G401.6 (cell line): Measurements from ENCODE around the gene RNU1-4.
A peak's percentile ranks its signal among the peaks of the same experiment; 100 is the strongest.
"Not testable (repeated sequence)": the region's sequence is repeated elsewhere in the genome, so short reads cannot be mapped to it uniquely, and the experiment has no call there.

Experiments used
- FAIRE-seq: peaks from 2 replicates; lab custom pipeline; 2012; peaks lifted over from hg19 to GRCh38; lab: Jason Lieb, UNC

RNU1-4 gene

DNA sequence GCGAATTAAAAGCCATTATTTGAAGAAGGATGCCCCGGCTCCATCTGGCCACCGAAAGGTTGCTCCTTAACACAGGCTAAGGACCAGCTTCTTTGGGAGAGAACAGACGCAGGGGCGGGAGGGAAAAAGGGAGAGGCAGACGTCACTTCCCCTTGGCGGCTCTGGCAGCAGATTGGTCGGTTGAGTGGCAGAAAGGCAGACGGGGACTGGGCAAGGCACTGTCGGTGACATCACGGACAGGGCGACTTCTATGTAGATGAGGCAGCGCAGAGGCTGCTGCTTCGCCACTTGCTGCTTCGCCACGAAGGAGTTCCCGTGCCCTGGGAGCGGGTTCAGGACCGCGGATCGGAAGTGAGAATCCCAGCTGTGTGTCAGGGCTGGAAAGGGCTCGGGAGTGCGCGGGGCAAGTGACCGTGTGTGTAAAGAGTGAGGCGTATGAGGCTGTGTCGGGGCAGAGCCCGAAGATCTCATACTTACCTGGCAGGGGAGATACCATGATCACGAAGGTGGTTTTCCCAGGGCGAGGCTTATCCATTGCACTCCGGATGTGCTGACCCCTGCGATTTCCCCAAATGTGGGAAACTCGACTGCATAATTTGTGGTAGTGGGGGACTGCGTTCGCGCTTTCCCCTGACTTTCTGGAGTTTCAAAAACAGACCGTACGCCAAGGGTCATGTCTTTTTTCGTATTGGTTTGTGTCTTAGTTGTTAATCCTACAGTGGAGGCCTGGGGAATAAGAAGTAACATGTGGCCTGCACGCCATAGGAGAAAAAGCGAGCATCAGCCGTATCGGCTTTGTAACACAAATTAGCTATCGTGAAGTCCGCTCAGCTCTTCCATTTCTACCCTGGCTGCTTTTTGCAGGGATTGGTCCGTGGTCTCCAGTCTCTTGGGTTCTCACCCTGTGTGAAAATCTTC lies at the start of gene RNU1-4:
TSS of gene RNU1-4 (plus strand) at position 470 of the 918 bp plus-strand sequence.
- FAIRE-seq: not testable (repeated sequence)

DNA sequence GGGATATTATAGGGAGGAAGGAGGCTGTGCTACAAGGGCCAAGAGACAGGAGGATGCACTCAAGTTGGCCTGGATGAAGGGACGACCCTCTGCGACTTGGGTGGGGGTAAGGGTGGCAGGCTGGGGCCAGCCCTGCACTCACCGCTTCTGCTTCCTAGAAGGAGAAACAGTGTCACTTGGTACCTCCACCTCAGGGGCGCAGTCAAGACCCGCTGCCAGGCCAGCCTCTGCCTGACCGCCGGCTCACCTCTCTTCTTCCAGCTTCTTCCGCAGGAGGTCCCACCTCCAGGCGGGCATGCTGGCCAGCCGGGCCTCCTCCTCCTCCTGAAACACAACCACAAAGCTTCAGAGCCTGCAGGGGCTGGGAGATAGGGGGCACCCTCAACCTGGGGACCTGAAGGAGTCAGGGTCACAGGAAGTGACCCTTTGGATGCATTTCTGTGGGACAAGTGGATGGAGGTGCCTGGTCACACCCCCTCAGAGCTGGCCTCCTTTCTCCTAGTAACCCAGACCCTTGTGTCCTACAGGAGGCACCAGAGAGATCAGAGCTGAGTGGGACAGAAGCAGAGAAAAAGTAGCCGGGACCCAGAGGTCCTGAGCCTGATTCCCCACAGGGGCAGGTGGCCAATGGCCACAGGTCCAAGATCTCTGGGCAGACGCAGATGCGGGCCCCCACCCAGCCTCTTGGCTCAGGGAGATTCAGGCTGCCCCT lies 49.2 kb upstream of the RNU1-4 start:
- not testable (repeated sequence) for FAIRE-seq

DNA sequence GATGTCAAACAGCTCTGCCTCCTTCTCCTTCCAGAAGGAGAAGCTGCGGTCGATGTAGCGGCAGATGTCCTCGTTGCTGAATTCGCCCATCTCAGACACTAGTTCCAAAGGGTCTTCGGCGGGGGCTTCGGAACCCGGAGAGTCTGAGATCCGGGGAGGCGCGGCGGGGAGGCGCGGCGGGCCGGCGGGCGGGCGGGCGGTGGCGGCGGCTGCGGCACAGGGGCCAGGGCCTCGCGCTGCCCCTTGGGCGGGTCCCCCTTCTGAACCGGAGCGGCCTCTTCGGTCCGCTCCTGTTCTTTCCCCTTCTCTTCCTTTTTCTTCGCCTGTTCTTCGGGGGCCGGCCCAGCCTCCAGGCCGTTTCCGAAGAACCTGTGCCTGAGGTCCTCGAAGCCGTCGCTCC lies 48.0 kb upstream of the RNU1-4 start:
- not testable (repeated sequence) for FAIRE-seq

DNA sequence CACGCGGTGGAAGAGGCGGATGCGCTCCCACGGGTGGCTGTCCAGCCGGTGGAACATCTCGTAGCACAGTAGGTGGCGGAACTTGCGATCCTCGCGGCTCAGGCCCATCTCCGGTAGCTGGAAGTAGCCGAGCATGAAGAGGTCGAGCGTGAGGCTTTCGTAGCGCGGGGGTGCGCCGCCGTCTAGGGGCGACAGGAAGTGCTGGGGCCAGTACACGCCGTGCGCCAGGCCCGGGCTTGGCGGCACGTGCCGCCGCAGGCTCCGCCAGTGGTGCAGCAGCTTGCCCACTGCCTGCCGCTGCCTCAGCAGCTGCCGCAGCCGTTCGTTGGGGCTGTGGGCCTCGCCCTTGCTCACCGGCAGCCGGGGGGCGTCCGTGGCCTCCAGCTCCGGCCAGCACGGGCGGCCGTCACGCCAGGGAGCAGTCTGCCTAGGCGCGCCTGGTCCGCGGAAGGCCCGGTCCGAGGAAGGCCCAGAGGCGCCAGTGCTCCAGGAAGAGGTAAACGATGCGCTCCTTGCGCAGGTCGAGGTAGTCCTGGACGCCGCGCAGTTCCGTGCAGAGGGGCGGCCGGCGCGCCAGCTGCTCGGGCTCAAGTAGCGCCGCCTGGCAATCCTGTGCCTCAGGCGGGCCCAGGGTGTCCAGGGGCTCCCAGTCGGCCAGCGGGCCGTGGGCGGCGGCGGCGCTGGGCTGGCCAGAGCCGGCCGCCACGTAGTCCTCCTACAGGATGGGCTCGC lies 47.4 kb upstream of the RNU1-4 start:
- FAIRE-seq: not testable (repeated sequence)

DNA sequence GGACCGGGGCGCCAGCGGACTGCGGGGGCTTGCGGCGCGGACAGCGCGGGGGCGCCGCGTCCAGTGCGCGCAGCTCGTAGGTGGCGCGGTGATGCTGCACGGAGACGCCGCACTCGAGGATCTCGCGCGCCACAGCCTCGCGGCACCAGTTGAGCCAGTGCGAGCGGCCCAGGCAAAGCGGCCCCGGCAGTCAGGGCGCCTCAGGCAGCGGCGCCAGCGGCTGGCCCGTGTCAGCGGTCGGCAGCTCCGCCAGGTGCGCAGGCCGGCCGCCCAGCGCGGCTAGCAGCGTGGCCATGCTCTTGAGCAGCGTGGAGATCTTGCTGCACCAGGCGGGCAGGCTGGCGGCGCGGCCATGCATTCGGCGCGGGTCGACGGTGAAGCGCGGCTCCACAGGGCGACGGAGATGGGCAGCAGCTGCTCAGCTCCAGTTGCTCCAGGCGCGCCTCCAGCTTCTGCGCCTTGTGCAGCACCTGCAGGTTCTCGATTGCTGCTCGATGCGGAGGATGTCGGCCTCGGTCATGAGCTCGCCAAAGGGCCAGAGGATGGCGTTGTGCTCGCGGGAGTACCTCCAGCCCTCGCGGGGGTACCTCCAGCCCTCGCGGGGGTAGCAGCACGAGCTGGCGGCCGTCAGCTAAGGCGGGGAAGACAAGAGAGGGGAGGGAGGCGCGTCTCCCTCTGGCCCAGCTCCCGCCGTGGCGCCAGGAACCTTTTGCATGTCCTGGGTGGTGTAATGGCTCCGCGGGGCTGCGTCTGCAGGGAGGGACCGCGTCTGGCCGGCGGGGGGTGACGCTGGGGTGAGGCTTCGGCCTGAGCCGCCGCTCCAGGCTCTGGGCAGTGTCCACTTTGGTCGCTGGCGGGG lies 46.6 kb upstream of the RNU1-4 start:
- not testable (repeated sequence) for FAIRE-seq

DNA sequence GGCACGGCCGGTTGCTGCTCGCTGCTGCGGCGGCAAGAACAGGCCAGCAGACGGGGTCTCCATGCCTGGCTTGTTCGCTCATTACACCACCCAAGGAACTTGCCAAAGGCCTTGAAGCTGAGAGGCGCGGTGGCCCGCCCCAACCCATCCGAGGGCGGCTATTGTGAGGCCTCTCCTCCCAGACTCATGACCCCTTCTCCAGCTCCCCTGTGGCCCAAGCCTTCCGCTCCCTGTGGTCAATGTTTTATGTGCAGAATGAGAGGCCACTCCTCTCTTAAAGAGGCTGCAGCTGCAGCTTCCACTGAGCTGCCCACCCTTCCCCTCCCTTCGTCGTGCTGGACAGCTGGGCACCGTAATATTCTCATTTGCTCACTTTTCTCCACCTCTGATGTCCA lies 46.0 kb upstream of the RNU1-4 start:
- FAIRE-seq: not testable (repeated sequence)

DNA sequence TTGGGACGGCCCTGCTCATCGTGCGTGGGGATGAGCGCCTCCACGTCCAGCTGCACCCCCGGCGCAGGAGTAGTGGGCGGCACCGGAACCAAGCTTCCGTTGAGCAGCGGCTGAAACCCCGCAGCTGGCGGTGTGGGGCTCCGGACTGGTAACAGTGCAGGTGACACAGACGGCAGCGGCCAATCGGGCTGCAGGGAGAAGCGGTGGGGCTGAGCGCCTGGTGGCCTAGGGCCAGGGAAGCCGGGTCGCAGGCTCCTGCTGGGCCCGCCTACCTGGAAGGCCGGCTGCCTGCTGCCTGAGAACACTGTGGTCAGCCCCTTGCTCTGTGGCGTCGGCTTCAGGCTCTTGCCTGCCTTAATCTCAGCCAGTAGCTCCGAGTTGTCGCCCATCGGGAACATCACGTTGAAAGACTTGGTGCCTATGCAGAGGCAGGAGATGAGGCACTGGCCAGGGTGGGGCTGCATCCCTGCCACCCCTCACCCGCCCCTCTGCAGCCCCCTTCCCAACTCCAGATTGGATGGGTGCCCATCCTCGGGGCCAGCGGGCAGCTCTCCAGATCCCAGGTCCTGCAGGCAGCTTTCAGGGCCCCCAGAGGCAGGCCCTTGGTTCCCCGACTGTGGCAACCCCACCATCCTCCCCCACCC lies 43.7 kb upstream of the RNU1-4 start:
- not testable (repeated sequence) for FAIRE-seq

DNA sequence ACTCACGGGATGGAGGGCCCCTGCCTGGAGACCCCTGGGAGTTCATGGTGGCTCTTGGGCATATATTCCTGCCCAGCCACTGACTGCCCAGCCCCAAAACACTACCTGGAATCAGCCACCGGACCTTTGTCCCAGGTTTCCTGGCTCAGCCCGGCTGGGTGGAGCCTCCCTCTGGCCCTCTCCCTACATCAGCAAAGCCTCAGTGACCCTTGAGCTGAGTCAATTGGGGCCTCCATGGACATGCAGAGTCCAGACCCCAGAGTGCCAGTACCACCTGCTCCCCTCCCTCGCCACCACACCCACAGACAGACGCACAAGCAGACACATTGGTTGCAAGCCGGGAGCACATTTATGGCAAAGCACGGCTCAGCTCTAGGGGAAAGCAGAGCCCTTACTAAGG lies 43.2 kb upstream of the RNU1-4 start:
- not testable (repeated sequence) for FAIRE-seq

DNA sequence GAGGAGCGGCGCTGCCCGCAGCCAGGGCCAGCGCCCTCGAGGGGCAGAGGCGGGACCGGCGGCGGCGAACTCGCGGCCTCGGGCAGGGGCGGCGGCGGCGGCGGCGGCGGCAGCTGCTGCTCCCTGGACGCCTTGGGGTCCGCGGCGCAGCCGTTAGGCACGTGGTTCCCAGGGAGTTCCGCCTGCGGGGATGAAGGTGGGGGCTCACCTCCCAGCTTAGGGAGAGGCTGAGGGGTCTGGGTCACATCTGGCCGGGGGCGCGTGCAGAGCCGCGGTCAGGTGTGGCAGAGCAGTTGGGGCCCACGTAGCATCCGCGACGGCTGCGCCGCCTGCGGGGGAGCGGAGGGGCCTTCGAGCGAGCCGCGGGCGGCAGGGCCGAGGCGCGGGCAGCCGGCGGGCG lies 40.9 kb upstream of the RNU1-4 start:
- not testable (repeated sequence) for FAIRE-seq

DNA sequence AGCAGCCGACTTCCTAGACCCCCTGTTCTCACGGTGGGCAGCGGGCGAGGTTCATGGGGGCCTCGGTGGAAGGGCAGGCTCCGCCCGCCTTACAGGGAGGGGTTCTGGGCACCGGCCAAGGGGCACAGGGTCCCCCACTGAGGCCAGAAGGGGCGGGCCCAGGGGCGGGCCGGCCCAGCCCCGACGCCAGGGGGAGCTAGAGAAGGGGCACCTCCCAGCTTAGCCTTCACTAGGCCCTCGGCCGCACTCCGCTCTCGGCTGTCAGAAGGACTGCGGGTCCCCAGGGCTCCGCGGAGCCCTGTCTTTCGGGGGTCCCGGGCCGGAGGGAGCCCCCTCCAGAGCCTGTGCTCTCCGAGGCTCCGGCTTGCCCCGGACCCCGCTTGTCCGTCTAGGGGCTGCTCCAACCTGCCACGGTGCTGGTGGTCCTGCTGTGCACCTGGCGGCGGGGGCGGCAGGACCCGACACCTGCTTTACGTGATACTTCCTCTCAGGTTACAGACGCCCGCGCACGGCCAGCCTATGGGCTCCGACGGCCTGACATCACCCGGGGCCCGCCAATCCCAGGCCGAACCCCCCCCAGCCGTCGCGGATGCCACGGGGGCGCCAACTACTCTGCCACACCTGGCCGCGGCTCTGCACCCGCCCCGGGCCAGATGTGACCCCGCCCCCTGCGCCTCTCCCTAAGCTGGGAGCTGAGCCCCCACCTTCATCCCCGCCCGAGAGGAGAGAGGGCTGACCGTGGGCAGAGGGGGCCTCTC lies 40.0 kb upstream of the RNU1-4 start:
- FAIRE-seq: not testable (repeated sequence)

DNA sequence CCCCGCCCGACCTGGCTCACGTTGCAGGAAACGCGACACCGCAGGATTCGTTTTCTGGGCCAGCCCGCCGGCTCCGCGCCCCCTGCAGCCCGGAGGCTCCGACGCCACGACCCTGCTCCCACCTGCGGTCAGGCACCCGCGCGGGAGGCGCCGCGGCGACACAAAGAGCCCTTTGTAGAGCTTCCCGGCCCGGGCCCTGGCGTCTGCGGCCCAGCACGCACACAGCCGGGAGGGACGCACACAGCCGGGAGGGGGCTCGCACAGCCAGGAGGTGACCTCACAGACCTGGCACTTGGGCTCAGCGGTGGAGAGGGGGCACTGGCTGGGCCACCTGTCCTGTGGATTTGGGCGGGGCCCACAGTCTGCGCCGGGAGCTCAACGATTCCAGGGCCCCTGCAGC lies 39.1 kb upstream of the RNU1-4 start:
- FAIRE-seq: not testable (repeated sequence)

DNA sequence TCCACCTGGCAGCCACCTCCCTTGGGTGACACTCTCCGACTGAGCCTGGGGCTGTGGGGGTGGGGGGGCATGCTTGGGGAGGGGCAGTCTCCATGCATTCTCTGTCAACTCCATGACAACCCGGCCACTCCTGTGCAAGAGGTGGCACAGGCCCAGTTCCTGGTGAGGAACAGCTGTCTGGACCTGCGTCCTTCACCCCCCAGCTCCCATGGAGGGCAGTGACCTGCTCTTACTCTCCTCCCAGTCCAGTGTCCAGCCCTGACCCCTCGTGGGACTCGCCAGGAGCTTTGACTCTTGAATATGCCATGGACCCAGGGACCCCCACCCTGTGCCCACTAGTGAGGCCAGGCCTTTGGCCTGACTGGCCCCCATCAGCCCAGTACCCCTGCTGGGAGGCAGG lies 38.0 kb upstream of the RNU1-4 start:
- not testable (repeated sequence) for FAIRE-seq

DNA sequence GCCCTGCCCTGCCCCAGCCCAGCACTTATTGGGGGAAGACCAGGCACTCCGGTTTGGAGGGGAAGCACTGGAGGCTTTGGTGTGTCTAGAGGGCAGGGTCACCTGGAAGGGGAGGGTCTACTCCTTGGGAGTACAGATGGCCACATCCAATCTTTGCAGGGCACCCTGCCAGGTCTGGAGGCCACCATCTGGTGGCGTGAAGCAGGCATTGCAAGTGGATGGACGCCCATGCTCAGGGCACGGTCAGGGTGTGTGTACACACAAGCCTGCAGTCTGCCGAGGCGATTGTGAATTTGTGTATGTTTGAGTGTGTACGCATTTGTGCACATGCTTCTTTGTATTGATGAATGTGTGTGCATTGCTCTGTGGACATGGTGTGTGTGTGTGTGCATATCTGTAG lies 37.2 kb upstream of the RNU1-4 start:
- FAIRE-seq: peak; percentile 62

DNA sequence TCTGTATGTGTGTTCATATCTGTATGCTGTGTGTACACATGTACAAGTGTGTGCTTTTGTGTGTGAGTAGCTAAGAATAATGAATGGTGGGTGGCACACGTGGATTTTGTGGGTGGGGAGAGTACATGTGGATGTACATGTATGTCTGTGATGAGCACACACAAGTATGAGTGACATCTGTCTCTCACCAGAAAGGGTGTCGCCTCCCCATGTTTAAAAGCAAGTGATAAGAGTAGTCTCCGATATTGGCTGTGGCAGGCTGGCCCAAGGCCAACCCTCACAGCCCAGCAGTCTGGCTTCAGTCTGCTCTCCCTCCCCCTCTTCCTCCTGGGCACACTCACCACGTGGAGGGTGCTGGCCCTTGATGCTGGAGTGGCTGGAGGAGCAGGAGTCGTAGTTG lies 36.7 kb upstream of the RNU1-4 start:
- FAIRE-seq: not testable (repeated sequence)

DNA sequence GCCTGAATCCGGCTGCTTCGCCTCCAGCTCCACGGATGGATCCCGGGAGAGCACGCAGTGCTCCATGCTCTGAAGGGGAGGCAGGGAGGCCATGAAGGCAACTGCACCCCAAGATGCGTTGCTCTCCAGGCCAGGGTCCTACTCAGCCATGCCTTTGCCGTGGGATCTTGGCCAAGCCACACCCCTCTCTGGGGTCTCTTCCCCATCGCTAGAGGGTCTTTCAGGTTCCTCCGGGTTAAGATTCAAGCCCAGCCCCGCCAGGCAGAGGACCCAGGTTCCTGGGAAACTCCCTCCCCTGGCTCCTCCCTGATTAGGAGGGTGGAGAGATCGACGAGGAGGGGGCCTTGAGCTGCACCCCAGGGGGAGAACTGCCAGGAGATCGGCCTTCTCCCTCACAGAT lies 36.2 kb upstream of the RNU1-4 start:
- not testable (repeated sequence) for FAIRE-seq

DNA sequence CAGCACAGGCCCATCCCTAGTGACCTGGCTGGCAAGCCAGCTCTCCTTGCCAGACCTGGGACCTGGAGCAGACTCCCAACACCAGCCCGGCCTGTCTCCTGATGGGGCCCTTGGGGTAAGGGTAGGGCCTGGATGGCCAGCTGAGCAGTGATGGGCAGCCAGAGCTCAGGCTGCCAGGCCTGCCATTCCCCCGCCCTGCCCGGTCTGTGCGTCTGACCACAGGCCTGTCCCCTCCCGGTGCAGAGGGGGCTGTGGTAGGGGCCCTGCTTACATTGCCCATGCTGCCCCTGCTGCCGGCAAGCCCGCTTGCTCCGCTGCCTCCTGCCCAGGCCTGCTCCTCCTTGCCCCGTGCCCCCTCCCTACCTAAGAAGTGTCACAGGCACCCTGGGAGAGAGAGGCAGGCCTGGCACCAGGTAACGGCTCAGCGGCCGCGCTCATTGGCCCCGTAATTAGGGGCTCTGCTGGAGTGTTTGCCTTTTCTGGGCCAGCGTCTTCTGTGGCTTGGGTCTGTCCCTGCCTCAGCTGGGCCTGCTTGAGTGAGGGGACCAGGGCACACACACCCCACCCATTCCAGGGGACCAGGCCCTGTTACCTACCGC lies 35.7 kb upstream of the RNU1-4 start:
- FAIRE-seq: not testable (repeated sequence)

DNA sequence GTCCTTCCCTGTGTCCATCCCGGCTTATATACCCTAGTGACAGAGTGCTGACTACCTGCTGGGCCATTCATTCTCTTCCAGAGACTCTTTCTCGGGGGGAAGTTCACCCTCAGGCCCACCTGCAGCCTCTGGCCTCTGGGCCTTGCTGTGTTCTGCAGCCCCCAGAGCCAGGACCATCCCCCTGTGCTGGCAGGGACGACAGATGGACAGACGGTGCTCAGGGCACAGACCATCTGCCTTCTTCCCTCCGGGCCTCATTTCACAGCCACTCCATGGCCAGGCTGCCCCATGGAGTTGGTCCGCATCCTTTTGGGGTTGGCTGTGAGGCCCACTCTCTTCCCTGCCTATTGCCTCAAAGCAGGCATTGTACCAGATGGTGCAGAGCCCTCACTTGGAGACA lies 34.0 kb upstream of the RNU1-4 start:
- FAIRE-seq: not testable (repeated sequence)

DNA sequence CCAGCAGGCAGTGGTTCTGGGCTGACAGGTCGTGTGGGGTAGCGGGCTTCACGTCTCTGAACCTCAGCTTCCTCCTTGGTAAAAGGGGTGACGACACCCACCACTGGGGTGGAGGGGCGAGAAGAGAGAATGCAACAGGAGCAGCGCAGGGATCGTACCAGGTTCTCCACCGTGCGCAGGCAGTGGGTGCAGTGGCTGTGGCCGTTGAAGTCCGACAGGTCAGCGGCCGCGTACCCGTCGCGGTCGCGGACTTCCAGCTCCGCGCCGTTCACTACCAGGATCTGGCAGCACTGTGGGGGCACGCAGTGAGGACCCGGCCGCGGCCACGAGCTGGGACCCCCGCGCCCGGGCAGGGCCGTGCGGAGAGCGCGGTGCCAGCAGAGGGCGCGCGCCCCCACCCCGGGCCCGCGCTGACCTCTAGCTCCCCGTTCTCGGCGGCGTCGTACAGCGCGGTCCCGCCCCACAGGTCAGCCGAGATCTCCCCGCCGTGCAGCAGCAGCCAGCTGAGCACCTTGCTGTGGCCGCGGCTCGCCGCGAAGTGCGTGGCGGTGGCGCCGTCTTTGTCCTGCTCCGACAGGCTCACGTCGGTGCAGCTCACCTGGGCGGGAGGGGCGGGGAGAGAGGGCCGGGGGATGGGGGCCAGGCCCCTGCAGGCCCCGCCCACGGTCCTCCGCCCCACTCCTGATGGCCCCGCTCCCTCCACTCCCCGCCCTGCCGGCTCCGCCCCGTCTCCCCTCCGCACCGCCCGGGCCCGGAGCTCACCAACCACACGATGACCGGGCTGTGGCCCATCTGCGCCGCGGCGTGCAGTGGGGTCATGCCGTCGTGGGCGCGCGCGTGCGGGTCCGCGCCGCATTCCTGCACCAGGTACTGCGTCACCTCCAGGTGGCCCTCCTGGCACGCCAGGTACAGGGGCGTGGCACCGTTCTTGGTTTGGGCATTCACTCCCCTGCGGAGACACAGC lies 32.9 kb upstream of the RNU1-4 start:
- not testable (repeated sequence) for FAIRE-seq

DNA sequence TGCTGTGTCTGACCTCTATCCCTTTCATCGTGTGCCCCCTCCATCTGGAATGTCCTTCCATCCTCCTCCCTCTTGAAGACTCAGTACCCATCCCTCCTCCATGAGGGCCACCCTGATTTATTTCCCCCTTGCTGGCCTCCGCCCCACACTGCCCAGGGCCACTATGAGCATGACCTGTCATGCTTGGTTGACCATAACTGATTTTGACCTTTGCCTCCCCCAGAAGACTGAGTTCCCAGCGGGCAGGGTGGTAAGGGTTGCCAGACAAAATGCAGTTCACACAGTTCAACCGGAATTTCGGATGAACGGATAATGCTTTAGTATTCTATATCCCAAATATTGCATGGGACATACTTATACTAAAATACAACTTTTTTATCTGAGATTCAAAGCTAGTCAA lies 31.6 kb upstream of the RNU1-4 start:
- FAIRE-seq: not testable (repeated sequence)
